ENCODE data around the gene OR52E8. TPM values are rescaled to one million over a fixed set of nuclear protein-coding genes. Genes with fewer than 3 reads are reported as not detected.
A peak's percentile ranks its signal among the peaks of the same experiment; 100 is the strongest.

OR52E8 gene
- total RNA-seq, 2 donors from 2014 or later, result not detected

GRCh38 chr11:5837695-5838094 lies 19.8 kb downstream of the OR52E8 start:
- Mint-ChIP-seq H3K27ac (no peak overlapping the region), H3K27me3 (peaks cover 25% of the 10 kb centered on the region), H3K4me1 (no peaks in the 10 kb centered on the region), H3K36me3 (ENCODE audit: low read depth) (no peaks in the 10 kb centered on the region), H3K4me3 (no peak overlapping the region)
- no peak for DNase-seq
- no peaks in the 10 kb centered on the region for H3K9me3 ChIP-seq (ENCODE audit: control insufficient read depth, low read length, poor library complexity, severe bottlenecking)
- ATAC-seq, result no peak

DNA sequence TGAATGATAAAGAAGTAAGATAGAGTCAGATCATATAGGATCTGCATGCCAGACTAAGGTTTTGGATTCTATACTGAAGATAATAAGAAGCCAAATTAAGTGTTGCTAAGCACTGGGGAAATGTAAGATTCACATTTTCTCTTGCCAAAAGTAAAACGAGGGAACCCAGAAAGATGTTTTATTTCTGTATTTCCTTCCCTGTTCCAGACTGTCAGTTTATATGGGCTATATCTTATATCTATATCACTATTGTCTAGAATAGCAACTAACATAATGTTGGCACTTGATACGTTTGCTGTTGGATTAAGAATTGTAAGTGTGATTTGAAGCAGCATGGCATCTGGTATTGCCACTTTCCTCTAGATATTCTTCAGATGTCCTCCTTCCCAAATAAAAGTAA lies 24.0 kb downstream of the OR52E8 start:
- H3K9me3 ChIP-seq (ENCODE audit: control insufficient read depth, low read length, poor library complexity, severe bottlenecking), result no peaks in the 10 kb centered on the region
- Mint-ChIP-seq H3K4me3 (no peak overlapping the region), H3K27me3 (peaks cover 20% of the 10 kb centered on the region), H3K4me1 (no peaks in the 10 kb centered on the region), H3K36me3 (ENCODE audit: low read depth) (no peaks in the 10 kb centered on the region), H3K27ac (no peak overlapping the region)
- ATAC-seq, result no peak
- DNase-seq, result no peak

- Mint-ChIP-seq H3K27me3 (peaks cover 12% of the 10 kb centered on the region), H3K4me3 (no peak overlapping the region), H3K36me3 (ENCODE audit: low read depth) (no peaks in the 10 kb centered on the region), H3K4me1 (no peaks in the 10 kb centered on the region), H3K27ac (no peak overlapping the region)
- DNase-seq (no peak), ATAC-seq (no peak)
- no peaks in the 10 kb centered on the region for H3K9me3 ChIP-seq (ENCODE audit: control insufficient read depth, low read length, poor library complexity, severe bottlenecking)
These were observed 26.2 kb downstream of the OR52E8 start for GRCh38 chr11:5831196-5831829.

DNA sequence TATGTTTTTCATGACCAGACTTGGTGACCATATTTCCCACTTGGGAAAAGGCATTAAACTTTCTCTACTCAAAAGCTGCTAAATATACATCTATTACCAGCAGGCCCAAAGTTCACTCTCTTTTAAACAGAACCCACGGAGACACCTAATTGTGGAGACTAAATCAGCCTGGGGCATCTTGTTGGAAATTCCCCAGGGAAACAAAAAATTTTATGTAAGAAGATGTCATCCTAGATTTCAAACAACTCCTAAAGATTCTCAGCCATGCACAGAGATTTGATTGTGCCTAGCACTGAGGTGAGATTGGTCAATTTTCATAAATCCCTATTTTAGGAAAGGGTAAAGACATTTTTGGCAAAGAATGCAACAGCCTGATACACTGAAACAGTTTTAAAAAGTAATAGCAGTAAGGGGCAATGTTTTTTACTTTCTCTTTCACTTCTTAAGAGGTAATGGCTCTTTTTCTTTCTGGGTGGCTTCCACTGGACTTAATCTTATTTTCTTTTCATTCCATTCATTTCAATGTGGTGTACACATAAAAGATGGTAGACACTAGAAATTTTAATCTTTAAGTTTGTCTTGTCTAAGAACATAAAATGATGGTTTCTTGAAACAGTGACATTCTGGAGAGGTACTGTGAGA lies 39.1 kb downstream of the OR52E8 start:
- Mint-ChIP-seq H3K4me1 (peaks cover 9% of the 10 kb centered on the region), H3K27ac (peak overlapping the region; percentile 80), H3K36me3 (ENCODE audit: low read depth) (no peaks in the 10 kb centered on the region), H3K4me3 (peak overlapping the region; percentile 82), H3K27me3 (no peaks in the 10 kb centered on the region)
- ATAC-seq (no peak), DNase-seq (no peak)
- no peaks in the 10 kb centered on the region for H3K9me3 ChIP-seq (ENCODE audit: control insufficient read depth, low read length, poor library complexity, severe bottlenecking)

DNA sequence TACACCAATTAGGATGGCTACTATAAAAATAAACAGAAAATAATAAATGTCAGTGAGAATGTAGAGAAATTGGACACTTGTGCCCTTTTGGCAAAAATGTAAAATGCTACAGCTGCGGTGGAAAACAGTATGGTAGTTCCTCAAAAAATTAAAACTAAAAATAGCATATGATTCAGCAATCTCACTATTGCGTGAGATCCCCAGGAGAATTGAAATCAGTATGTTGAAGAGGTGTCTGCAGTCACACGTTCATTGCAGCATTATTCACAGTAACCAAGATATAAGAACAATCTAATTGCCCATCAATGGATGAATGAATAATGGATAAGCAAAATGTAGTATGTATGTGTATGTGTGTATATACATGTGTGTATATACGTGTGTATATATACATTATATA lies 42.0 kb downstream of the OR52E8 start:
- no peaks in the 10 kb centered on the region for H3K36me3 Mint-ChIP-seq (ENCODE audit: low read depth)
- no peak for ATAC-seq
- no peak overlapping the region for H3K4me3 Mint-ChIP-seq
- no peak for DNase-seq
- H3K4me1 Mint-ChIP-seq, result peaks cover 11% of the 10 kb centered on the region
- H3K9me3 ChIP-seq (ENCODE audit: control insufficient read depth, low read length, poor library complexity, severe bottlenecking), result no peaks in the 10 kb centered on the region
- no peak overlapping the region for H3K27ac Mint-ChIP-seq
- H3K27me3 Mint-ChIP-seq, result peaks cover 1% of the 10 kb centered on the region

- Mint-ChIP-seq H3K4me1 (peaks cover 15% of the 10 kb centered on the region), H3K27ac (no peak overlapping the region), H3K36me3 (ENCODE audit: low read depth) (peaks cover 4% of the 10 kb centered on the region), H3K4me3 (no peak overlapping the region), H3K27me3 (peaks cover 41% of the 10 kb centered on the region)
- no peak for ATAC-seq
- no peaks in the 10 kb centered on the region for H3K9me3 ChIP-seq (ENCODE audit: control insufficient read depth, low read length, poor library complexity, severe bottlenecking)
- no peak for DNase-seq
These were observed 47.3 kb downstream of the OR52E8 start for GRCh38 chr11:5809905-5810795.

- peaks cover 12% of the 10 kb centered on the region for H3K4me1 Mint-ChIP-seq
- H3K27me3 Mint-ChIP-seq, result peaks cover 41% of the 10 kb centered on the region
- peaks cover 4% of the 10 kb centered on the region for H3K36me3 Mint-ChIP-seq (ENCODE audit: low read depth)
- no peak for DNase-seq
- H3K4me3 Mint-ChIP-seq, result peak overlapping the region; percentile 95
- peak overlapping the region; percentile 75 for H3K27ac Mint-ChIP-seq
- no peaks in the 10 kb centered on the region for H3K9me3 ChIP-seq (ENCODE audit: control insufficient read depth, low read length, poor library complexity, severe bottlenecking)
- peak; percentile 34 for ATAC-seq
These were observed 48.4 kb downstream of the OR52E8 start for GRCh38 chr11:5809122-5809519.

GRCh38 chr11:5808500-5809121 lies 48.9 kb downstream of the OR52E8 start, which contains the start of gene OR52N2:
Gene OR52N2 (plus strand): TSS chr11:5808924. CDS start chr11:5820336, 11,412 bp downstream.
- Mint-ChIP-seq H3K27ac (peak within 1 kb of the TSS; percentile 75), H3K4me3 (peak within 1 kb of the TSS; percentile 95), H3K27me3 (peaks cover 41% of the 10 kb centered on the region), H3K36me3 (ENCODE audit: low read depth) (peaks cover 4% of the 10 kb centered on the region), H3K4me1 (peaks cover 12% of the 10 kb centered on the region)
- DNase-seq (peak; percentile 47 to 58 (median 52)), ATAC-seq (peak; percentile 90)
- H3K9me3 ChIP-seq (ENCODE audit: control insufficient read depth, low read length, poor library complexity, severe bottlenecking), result no peaks in the 10 kb centered on the region

DNA sequence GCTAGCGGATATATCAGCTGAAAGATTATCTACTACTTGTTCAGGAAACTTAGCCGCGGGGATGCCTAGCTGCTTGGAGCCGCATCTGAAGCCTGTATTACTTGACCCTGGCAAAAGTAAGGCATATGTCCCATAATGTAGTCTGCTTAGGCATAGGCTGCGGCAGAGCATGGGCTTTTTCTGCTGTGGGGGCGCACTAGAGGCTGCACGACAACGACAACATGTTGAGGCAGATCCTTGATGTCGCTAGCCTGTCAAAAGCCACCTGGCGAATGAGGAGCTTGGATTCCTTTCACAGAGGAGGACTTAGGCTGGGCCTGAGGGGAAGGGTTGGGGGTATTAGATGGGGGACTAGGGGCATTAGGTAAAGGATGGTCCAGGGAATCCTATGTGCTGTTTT lies 49.9 kb downstream of the OR52E8 start:
- no peak overlapping the region for H3K4me3 Mint-ChIP-seq
- DNase-seq, result no peak

More for the DNA sequence above, 49.9 kb downstream of the OR52E8 start:
- peaks cover 4% of the 10 kb centered on the region for H3K36me3 Mint-ChIP-seq (ENCODE audit: low read depth)
- H3K27ac Mint-ChIP-seq, result no peak overlapping the region
- peaks cover 41% of the 10 kb centered on the region for H3K27me3 Mint-ChIP-seq
- H3K9me3 ChIP-seq (ENCODE audit: control insufficient read depth, low read length, poor library complexity, severe bottlenecking), result no peaks in the 10 kb centered on the region
- ATAC-seq, result no peak
- peaks cover 12% of the 10 kb centered on the region for H3K4me1 Mint-ChIP-seq

Other genes starting within 250 kb of the OR52E8 start
- gene TRIM34, start 232.7 kb downstream of the OR52E8 start, total RNA-seq, result 1 to 10 TPM; 3.8 to 6.5 TPM
- gene TRIM5, start 172.6 kb downstream of the OR52E8 start, total RNA-seq, result 10 to 100 TPM in 1 of 2 donors, 1 to 10 TPM in 1; 9.9 to 10.4 TPM
- 100 to 1,000 TPM; 273 to 293 TPM for gene TRIM22, start 167.9 kb downstream of the OR52E8 start, total RNA-seq
- gene OR56B1, start 121.2 kb downstream of the OR52E8 start, total RNA-seq, result under 1 TPM in 1 of 2 donors, not detected in 1; 0.20 TPM
- gene OR52N4, start 103.4 kb downstream of the OR52E8 start, total RNA-seq, result 1 to 10 TPM; 1.3 to 1.4 TPM
- not detected for gene OR52N5, start 74.3 kb downstream of the OR52E8 start, total RNA-seq
- not detected for gene OR52N1, start 66.4 kb downstream of the OR52E8 start, total RNA-seq
- gene OR52N2, start 48.8 kb downstream of the OR52E8 start, total RNA-seq, result not detected
- gene OR52E6, start 15.8 kb downstream of the OR52E8 start, total RNA-seq, result not detected
- not detected for gene OR52E4, start 22.9 kb upstream of the OR52E8 start, total RNA-seq
- not detected for gene OR52E5, start 35.5 kb upstream of the OR52E8 start, total RNA-seq
- not detected for gene OR56A3, start 84.6 kb upstream of the OR52E8 start, total RNA-seq
- not detected for gene OR56A5, start 110.8 kb upstream of the OR52E8 start, total RNA-seq
- gene OR52L1, start 129.3 kb upstream of the OR52E8 start, total RNA-seq, result not detected
- gene OR56A4, start 149.3 kb upstream of the OR52E8 start, total RNA-seq, result under 1 TPM in 1 of 2 donors, not detected in 1; 0.10 TPM
- not detected for gene OR56A1, start 173.1 kb upstream of the OR52E8 start, total RNA-seq
- gene OR56B4, start 250.0 kb upstream of the OR52E8 start, total RNA-seq, result not detected